OCI-LY3 (cell line): ENCODE measurements around the gene FOXR1.

ENCODE experiments used
- CTCF ChIP-seq: fragments of 200-600, 300-600 bp; sonication (generic); IDR thresholded peaks from 2 replicates; pipeline ENCODE4 v1.5.1; 2014; ENCODE audit warnings: antibody characterized with exemption, low read length, low read depth
- EZH2phosphoT487 ChIP-seq: fragments of 200-600 bp; shearing (Covaris generic); IDR thresholded peaks from 2 replicates; pipeline ENCODE4 v1.6.1; 2018; ENCODE audit warnings: antibody characterized with exemption, mixed run types, low read depth

- no peak for TF ChIP-seq CTCF
- no peak for TF ChIP-seq EZH2phosphoT487
These were observed 57.9 kb downstream of the FOXR1 start for GRCh38 chr11:119029340-119030028.
